ENCODE results near the gene ADCY4. TPM values are rescaled to one million over a fixed set of nuclear protein-coding genes. Genes with fewer than 3 reads are reported as not detected.
"Not testable (repeated sequence)": the region's sequence is repeated elsewhere in the genome, so short reads cannot be mapped to it uniquely, and the experiment has no call there.

Gene ADCY4
- total and polyA plus RNA-seq, 2 donors (not counting 1 experiment from before 2014, with no cell fraction given): 2.3 to 7.8 TPM

GRCh38 chr14:24356208-24356607, 21.3 kb upstream of the ADCY4 start:
- Mint-ChIP-seq H3K9me3 (ENCODE audit: insufficient read depth) (no peaks in the 10 kb centered on the region), H3K4me3 (no peak overlapping the region), H3K27ac (no peak overlapping the region), H3K27me3 (peaks cover 36% of the 10 kb centered on the region), H3K4me1 (no peaks in the 10 kb centered on the region)
- WGBS (ENCODE audit: insufficient coverage): 100% methylated on average over 3 of the region's 4 CpGs
- no peaks in the 10 kb centered on the region for H4K20me1 ChIP-seq (ENCODE audit: control insufficient read depth, insufficient read depth, low read length, poor library complexity, severe bottlenecking)
- H3K4me1 ChIP-seq (ENCODE audit: control insufficient read depth in 2 of 2, insufficient read depth in 2 of 2, low read length in 2 of 2): no peaks in the 10 kb centered on the region
- H3K79me2 ChIP-seq (ENCODE audit: control insufficient read depth, insufficient read depth, low read length): no peaks in the 10 kb centered on the region
- ChIA-PET POLR2A (interaction anchor here (0.6 kb wide), 1 partner anchor 33 kb away, joined by 4 read pairs; no protein-coding TSS in a partner anchor), CTCF (interaction anchor here (0.6 to 1.4 kb wide), 2 partner anchors 10 to 11 kb away, joined by 3 read pairs; no protein-coding TSS in a partner anchor)
- H3K4me2 ChIP-seq (replicated peaks; ENCODE audit: low read depth, low read length, poor library complexity, severe bottlenecking): no peak overlapping the region
- H2AFZ ChIP-seq (ENCODE audit: insufficient read depth, low read depth, low read length, poor library complexity, severe bottlenecking): no peak overlapping the region
- ATAC-seq (ENCODE audit: low read depth): no peak
- no peak for DNase-seq
- H3K9me3 ChIP-seq (ENCODE audit: control extremely low read depth in 1 of 3, control insufficient read depth in 2 of 3, insufficient read depth in 1 of 3, low read length in 2 of 3): peaks cover 0 to 1% (median 0%) of the 10 kb centered on the region in 3 donors
- no peak overlapping the region for H3K9ac ChIP-seq (ENCODE audit: low read length)
- H3K27me3 ChIP-seq (replicated peaks in 1 of 4; ENCODE audit: control extremely low read depth in 1 of 4, control insufficient read depth in 3 of 4, insufficient read depth in 4 of 4, low read length in 3 of 4): peaks cover 0 to 26% (median 8%) of the 10 kb centered on the region in 4 experiments
- no peak for TF ChIP-seq EZH2 (IDR thresholded peaks at IDR 0.05; ENCODE audit: borderline replicate concordance, insufficient read depth, low read depth, low read length, poor library complexity, severe bottlenecking)
- TF ChIP-seq CTCF (IDR thresholded peaks at IDR 0.05): no peak
- intact Hi-C loops (cut with micrococcal nuclease): no loop called here
- no peak overlapping the region for H3K4me3 ChIP-seq (ENCODE audit: control extremely low read depth in 1 of 5, extremely low read depth in 1 of 5, insufficient read depth in 1 of 5, low read depth in 2 of 5, low read length in 4 of 5)
- no peak overlapping the region for H3K27ac ChIP-seq (ENCODE audit: low read length in 2 of 2)
- H3K36me3 ChIP-seq (replicated peaks in 1 of 2; ENCODE audit: control extremely low read depth in 1 of 2, control insufficient read depth in 1 of 2, extremely low read depth in 1 of 2, insufficient read depth in 2 of 2, low read length in 1 of 2): no peaks in the 10 kb centered on the region

GRCh38 chr14:24355009-24355408, 20.1 kb upstream of the ADCY4 start:
- no peak for DNase-seq
- H3K4me2 ChIP-seq (replicated peaks; ENCODE audit: low read depth, low read length, poor library complexity, severe bottlenecking): no peak overlapping the region
- CTCF ChIA-PET: no interaction called here
- no peak overlapping the region for H3K27ac ChIP-seq (ENCODE audit: low read length in 2 of 2)
- H4K20me1 ChIP-seq (ENCODE audit: control insufficient read depth, insufficient read depth, low read length, poor library complexity, severe bottlenecking): no peaks in the 10 kb centered on the region
- no peaks in the 10 kb centered on the region for H3K36me3 ChIP-seq (replicated peaks in 1 of 2; ENCODE audit: control extremely low read depth in 1 of 2, control insufficient read depth in 1 of 2, extremely low read depth in 1 of 2, insufficient read depth in 2 of 2, low read length in 1 of 2)
- peaks cover 0 to 1% (median 0%) of the 10 kb centered on the region in 3 donors for H3K9me3 ChIP-seq (ENCODE audit: control extremely low read depth in 1 of 3, control insufficient read depth in 2 of 3, insufficient read depth in 1 of 3, low read length in 2 of 3)
- H3K79me2 ChIP-seq (ENCODE audit: control insufficient read depth, insufficient read depth, low read length): no peaks in the 10 kb centered on the region
- Mint-ChIP-seq H3K9me3 (ENCODE audit: insufficient read depth) (no peaks in the 10 kb centered on the region), H3K27ac (no peak overlapping the region), H3K4me3 (no peak overlapping the region), H3K27me3 (peaks cover 38% of the 10 kb centered on the region), H3K4me1 (no peaks in the 10 kb centered on the region)
- ATAC-seq (ENCODE audit: low read depth): no peak
- POLR2A ChIA-PET: interaction anchor here (0.6 kb wide), 1 partner anchor 243 kb away, joined by 5 read pairs; no protein-coding TSS in a partner anchor
- H3K4me3 ChIP-seq (ENCODE audit: control extremely low read depth in 1 of 5, extremely low read depth in 1 of 5, insufficient read depth in 1 of 5, low read depth in 2 of 5, low read length in 4 of 5): no peak overlapping the region
- H3K4me1 ChIP-seq (ENCODE audit: control insufficient read depth in 2 of 2, insufficient read depth in 2 of 2, low read length in 2 of 2): no peaks in the 10 kb centered on the region
- no peak overlapping the region for H3K9ac ChIP-seq (ENCODE audit: low read length)
- no peak overlapping the region for H2AFZ ChIP-seq (ENCODE audit: insufficient read depth, low read depth, low read length, poor library complexity, severe bottlenecking)
- peaks cover 0 to 34% (median 9%) of the 10 kb centered on the region in 4 experiments for H3K27me3 ChIP-seq (replicated peaks in 1 of 4; ENCODE audit: control extremely low read depth in 1 of 4, control insufficient read depth in 3 of 4, insufficient read depth in 4 of 4, low read length in 3 of 4)
- no peak for TF ChIP-seq CTCF (IDR thresholded peaks at IDR 0.05)
- TF ChIP-seq EZH2 (IDR thresholded peaks at IDR 0.05; ENCODE audit: borderline replicate concordance, insufficient read depth, low read depth, low read length, poor library complexity, severe bottlenecking): no peak
- intact Hi-C loops (cut with micrococcal nuclease): no loop called here
- 100% methylated on average over 1 of the region's 7 CpGs for WGBS (ENCODE audit: insufficient coverage)

GRCh38 chr14:24354482-24354825, 19.6 kb upstream of the ADCY4 start:
- H3K36me3 ChIP-seq (replicated peaks in 1 of 2; ENCODE audit: control extremely low read depth in 1 of 2, control insufficient read depth in 1 of 2, extremely low read depth in 1 of 2, insufficient read depth in 2 of 2, low read length in 1 of 2); CTCF ChIA-PET; H3K27ac ChIP-seq (ENCODE audit: low read length in 2 of 2); H3K4me1 Mint-ChIP-seq; H3K4me1 ChIP-seq (ENCODE audit: control insufficient read depth in 2 of 2, insufficient read depth in 2 of 2, low read length in 2 of 2); H2AFZ ChIP-seq (ENCODE audit: insufficient read depth, low read depth, low read length, poor library complexity, severe bottlenecking); H3K4me2 ChIP-seq (replicated peaks; ENCODE audit: low read depth, low read length, poor library complexity, severe bottlenecking); DNase-seq; H3K27ac Mint-ChIP-seq; H4K20me1 ChIP-seq (ENCODE audit: control insufficient read depth, insufficient read depth, low read length, poor library complexity, severe bottlenecking); H3K4me3 ChIP-seq (ENCODE audit: control extremely low read depth in 1 of 5, extremely low read depth in 1 of 5, insufficient read depth in 1 of 5, low read depth in 2 of 5, low read length in 4 of 5); H3K4me3 Mint-ChIP-seq; H3K9me3 ChIP-seq (ENCODE audit: control extremely low read depth in 1 of 3, control insufficient read depth in 2 of 3, insufficient read depth in 1 of 3, low read length in 2 of 3); H3K9ac ChIP-seq (ENCODE audit: low read length); intact Hi-C loops (cut with micrococcal nuclease); H3K79me2 ChIP-seq (ENCODE audit: control insufficient read depth, insufficient read depth, low read length); H3K9me3 Mint-ChIP-seq (ENCODE audit: insufficient read depth); ATAC-seq (ENCODE audit: low read depth): not testable (repeated sequence)
- POLR2A ChIA-PET: interaction anchor here (0.6 kb wide), 1 partner anchor 243 kb away, joined by 5 read pairs; no protein-coding TSS in a partner anchor
- H3K27me3 ChIP-seq (replicated peaks in 1 of 4; ENCODE audit: control extremely low read depth in 1 of 4, control insufficient read depth in 3 of 4, insufficient read depth in 4 of 4, low read length in 3 of 4): peaks cover 0 to 33% (median 11%) of the 10 kb centered on the region in 4 experiments
- peaks cover 43% of the 10 kb centered on the region for H3K27me3 Mint-ChIP-seq
- WGBS (ENCODE audit: insufficient coverage): 70% methylated on average over 1 of the region's 3 CpGs

Measured in B cell (primary cell).